ENCODE measurements around the gene SERF2.

Gene SERF2

DNA sequence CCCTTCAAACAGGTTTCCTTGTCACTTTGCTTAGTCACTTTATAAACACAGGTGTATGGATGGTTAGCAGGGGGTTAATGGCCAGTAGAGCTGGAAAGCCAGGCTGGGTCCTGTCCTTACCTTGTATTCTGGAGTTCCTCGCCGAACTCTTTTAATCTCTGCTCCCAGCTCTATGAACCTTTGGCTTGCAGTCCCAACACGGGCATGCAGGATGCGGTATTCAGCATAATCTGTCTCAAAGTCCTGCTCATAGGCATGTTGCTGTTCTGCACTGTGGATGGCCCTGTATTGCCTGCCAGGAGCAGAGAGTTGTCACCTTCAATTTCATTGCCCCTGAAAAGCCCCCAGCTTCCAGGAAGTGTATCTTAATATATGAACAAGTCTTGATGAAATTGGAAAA is 18.1 kb upstream of the SERF2 start:
- Histone ChIP-seq H3K36me3 (ENCODE audit: control insufficient read depth, insufficient read depth, low read length) (peaks cover 11% of the 10 kb centered on the region), H3K56ac (ENCODE audit: low read length) (no peak overlapping the region), H2AK5ac (ENCODE audit: low read length) (no peak overlapping the region), H2BK120ac (ENCODE audit: low read depth, low read length) (no peak overlapping the region), H3K9ac (ENCODE audit: low read length) (no peak overlapping the region), H3K79me2 (ENCODE audit: control insufficient read depth, insufficient read depth, low read length) (no peaks in the 10 kb centered on the region), H2BK5ac (ENCODE audit: low read length) (no peak overlapping the region), H3K79me1 (ENCODE audit: low read length) (no peaks in the 10 kb centered on the region), H3K4me2 (ENCODE audit: low read length) (no peak overlapping the region), H3K4me1 (ENCODE audit: control insufficient read depth, low read depth, low read length) (peaks cover 6% of the 10 kb centered on the region), H4K8ac (ENCODE audit: low read depth, low read length) (no peak overlapping the region), H3K23ac (ENCODE audit: low read length) (no peak overlapping the region), H4K5ac (ENCODE audit: low read length) (no peak overlapping the region), H3K18ac (ENCODE audit: low read length) (no peak overlapping the region), H3K4me3 (ENCODE audit: low read length) (no peak overlapping the region), H2BK15ac (replicated peaks; ENCODE audit: low read depth) (no peak overlapping the region), H3K27me3 (ENCODE audit: insufficient read depth, low read length, poor library complexity) (no peaks in the 10 kb centered on the region), H3K27ac (ENCODE audit: low read depth, low read length) (no peak overlapping the region), H3K4ac (ENCODE audit: low read depth, low read length) (no peak overlapping the region)
- no CpG with 5 or more reads among the region's 4 CpGs for WGBS (ENCODE audit: extremely low coverage, insufficient coverage, low lambda C conversion rate)
- DNase-seq, result no peak

DNA sequence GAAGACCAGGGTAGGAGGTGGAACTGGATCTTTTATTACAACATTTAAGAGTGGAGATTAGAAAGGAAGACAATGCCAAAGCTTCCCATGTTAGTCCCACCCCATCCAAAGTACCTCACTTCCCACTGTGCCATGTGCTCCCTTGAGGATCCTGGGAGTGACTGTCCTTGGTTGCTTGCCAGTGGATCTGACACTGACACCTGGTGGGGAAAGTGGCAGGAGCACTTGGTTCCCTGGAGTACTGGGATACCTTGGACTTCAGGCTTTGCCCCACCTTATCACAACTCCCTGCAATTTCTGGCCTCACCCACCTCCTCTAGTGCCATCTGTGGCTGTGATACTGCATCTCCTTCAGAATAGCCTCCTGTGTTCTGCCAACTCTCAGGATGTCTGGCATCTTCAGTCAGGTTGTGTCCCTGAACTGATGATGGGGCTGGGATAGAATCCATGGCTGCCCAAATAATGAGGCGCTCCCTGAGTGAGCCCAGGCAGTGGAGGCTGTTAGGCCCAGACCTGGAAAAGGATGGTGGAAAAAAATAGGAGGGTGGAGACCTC is 16.6 kb upstream of the SERF2 start:
- Histone ChIP-seq H2BK15ac (replicated peaks; ENCODE audit: low read depth) (no peak overlapping the region), H3K79me1 (ENCODE audit: low read length) (no peaks in the 10 kb centered on the region), H2BK120ac (ENCODE audit: low read depth, low read length) (no peak overlapping the region), H3K36me3 (ENCODE audit: control insufficient read depth, insufficient read depth, low read length) (peaks cover 7% of the 10 kb centered on the region), H2BK5ac (ENCODE audit: low read length) (no peak overlapping the region), H3K4me3 (ENCODE audit: low read length) (no peak overlapping the region), H2AK5ac (ENCODE audit: low read length) (no peak overlapping the region), H4K8ac (ENCODE audit: low read depth, low read length) (no peak overlapping the region), H3K27me3 (ENCODE audit: insufficient read depth, low read length, poor library complexity) (no peaks in the 10 kb centered on the region), H3K56ac (ENCODE audit: low read length) (no peak overlapping the region), H4K5ac (ENCODE audit: low read length) (no peak overlapping the region), H3K79me2 (ENCODE audit: control insufficient read depth, insufficient read depth, low read length) (no peaks in the 10 kb centered on the region), H3K4me1 (ENCODE audit: control insufficient read depth, low read depth, low read length) (peaks cover 7% of the 10 kb centered on the region), H3K27ac (ENCODE audit: low read depth, low read length) (no peak overlapping the region), H3K23ac (ENCODE audit: low read length) (no peak overlapping the region), H3K4ac (ENCODE audit: low read depth, low read length) (no peak overlapping the region), H3K4me2 (ENCODE audit: low read length) (peak overlapping the region; percentile 25), H3K9ac (ENCODE audit: low read length) (no peak overlapping the region), H3K18ac (ENCODE audit: low read length) (no peak overlapping the region)
- WGBS (ENCODE audit: extremely low coverage, insufficient coverage, low lambda C conversion rate), result no CpG with 5 or more reads among the region's 1 CpG
- DNase-seq, result peak; percentile 92

DNA sequence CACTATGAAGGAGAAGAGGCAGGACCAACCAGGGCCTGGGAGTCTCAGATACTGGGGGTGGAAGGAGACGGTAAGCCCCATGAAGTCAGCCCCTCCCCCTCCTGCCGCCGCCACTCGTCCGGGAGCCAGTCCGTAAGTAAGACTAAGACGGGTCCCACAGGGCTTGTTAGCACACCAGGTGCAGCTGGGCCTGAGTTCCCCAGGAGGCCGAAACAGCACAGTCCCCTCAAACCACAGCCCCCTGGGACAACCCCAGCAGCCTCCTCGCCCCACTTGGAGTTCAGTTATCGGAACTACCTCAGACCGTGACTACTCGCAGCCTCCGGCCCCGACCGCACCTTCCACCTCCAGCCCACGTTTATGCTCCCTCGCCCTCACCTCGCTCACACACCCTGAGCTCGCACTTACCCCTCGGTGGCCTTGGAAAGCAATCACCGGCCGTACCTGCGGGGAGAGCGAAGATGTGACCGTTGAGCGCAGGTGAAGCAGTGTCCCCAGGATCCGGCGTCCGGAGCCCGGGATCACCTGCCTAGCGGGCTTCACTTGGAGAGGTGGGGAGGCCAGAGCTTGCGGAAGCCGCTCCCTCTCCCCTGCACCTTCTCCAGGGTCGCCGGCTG is 15.9 kb upstream of the SERF2 start:
- Histone ChIP-seq H2BK120ac (ENCODE audit: low read depth, low read length) (no peak overlapping the region), H3K27me3 (ENCODE audit: insufficient read depth, low read length, poor library complexity) (no peaks in the 10 kb centered on the region), H3K79me1 (ENCODE audit: low read length) (no peaks in the 10 kb centered on the region), H4K8ac (ENCODE audit: low read depth, low read length) (no peak overlapping the region), H2BK15ac (replicated peaks; ENCODE audit: low read depth) (no peak overlapping the region), H4K5ac (ENCODE audit: low read length) (no peak overlapping the region), H3K9ac (ENCODE audit: low read length) (peak overlapping the region; percentile 39), H3K56ac (ENCODE audit: low read length) (peak overlapping the region; percentile 56), H3K4ac (ENCODE audit: low read depth, low read length) (no peak overlapping the region), H2BK5ac (ENCODE audit: low read length) (no peak overlapping the region), H3K27ac (ENCODE audit: low read depth, low read length) (no peak overlapping the region), H3K36me3 (ENCODE audit: control insufficient read depth, insufficient read depth, low read length) (peaks cover 5% of the 10 kb centered on the region), H3K18ac (ENCODE audit: low read length) (no peak overlapping the region), H3K4me2 (ENCODE audit: low read length) (peak overlapping the region; percentile 25), H3K4me1 (ENCODE audit: control insufficient read depth, low read depth, low read length) (peaks cover 7% of the 10 kb centered on the region), H3K23ac (ENCODE audit: low read length) (peak overlapping the region; percentile 1), H3K79me2 (ENCODE audit: control insufficient read depth, insufficient read depth, low read length) (no peaks in the 10 kb centered on the region), H2AK5ac (ENCODE audit: low read length) (no peak overlapping the region), H3K4me3 (ENCODE audit: low read length) (peak overlapping the region; percentile 1)
- peak; percentile 63 for DNase-seq
- no CpG with 5 or more reads among the region's 35 CpGs for WGBS (ENCODE audit: extremely low coverage, insufficient coverage, low lambda C conversion rate)

DNA sequence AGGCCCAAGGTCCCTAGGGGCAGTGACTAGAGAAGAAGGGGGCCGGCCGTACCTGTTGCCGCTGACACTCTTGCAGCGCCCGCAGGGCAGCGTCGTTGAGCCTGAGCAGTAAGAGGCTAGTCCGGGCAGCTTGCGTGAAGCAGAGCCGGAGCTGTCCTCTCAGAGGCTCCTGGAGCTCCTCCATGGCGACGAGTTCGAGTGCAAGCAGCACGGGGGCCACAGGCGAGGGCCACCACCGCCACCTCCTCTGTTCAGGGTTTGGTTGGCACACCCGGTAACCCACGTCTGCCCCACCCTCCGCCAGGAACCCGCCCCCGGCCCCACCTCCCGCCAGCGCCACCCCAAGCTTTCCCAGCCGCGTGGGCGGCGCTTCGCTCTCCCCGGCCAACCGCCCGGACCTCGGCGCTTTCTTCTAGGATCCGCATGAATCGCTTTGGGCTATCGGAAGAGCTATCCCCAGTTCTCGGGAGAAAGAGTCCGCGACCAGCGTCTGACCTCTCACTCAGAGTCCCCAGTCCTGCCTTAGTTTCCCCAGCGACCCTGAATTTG is 15.3 kb upstream of the SERF2 start, which contains the start of gene ELL3:
TSS of gene ELL3 (minus strand) at position 249 of the 549 bp plus-strand sequence. CDS start at position 184, 65 bp downstream.
- Histone ChIP-seq H3K18ac (ENCODE audit: low read length) (no peak within 1 kb of the TSS), H4K8ac (ENCODE audit: low read depth, low read length) (no peak within 1 kb of the TSS), H3K79me2 (ENCODE audit: control insufficient read depth, insufficient read depth, low read length) (no peaks in the 10 kb centered on the region), H3K4me2 (ENCODE audit: low read length) (peak within 1 kb of the TSS; percentile 93), H3K56ac (ENCODE audit: low read length) (peak within 1 kb of the TSS; percentile 89), H2BK15ac (replicated peaks; ENCODE audit: low read depth) (no peak within 1 kb of the TSS), H3K23ac (ENCODE audit: low read length) (peak within 1 kb of the TSS; percentile 1), H4K5ac (ENCODE audit: low read length) (no peak within 1 kb of the TSS), H3K27ac (ENCODE audit: low read depth, low read length) (no peak within 1 kb of the TSS), H3K36me3 (ENCODE audit: control insufficient read depth, insufficient read depth, low read length) (peaks cover 2% of the 10 kb centered on the region), H3K9ac (ENCODE audit: low read length) (peak within 1 kb of the TSS; percentile 78), H2BK5ac (ENCODE audit: low read length) (no peak within 1 kb of the TSS), H3K4me3 (ENCODE audit: low read length) (peak within 1 kb of the TSS; percentile 47), H2AK5ac (ENCODE audit: low read length) (no peak within 1 kb of the TSS), H3K27me3 (ENCODE audit: insufficient read depth, low read length, poor library complexity) (no peaks in the 10 kb centered on the region), H2BK120ac (ENCODE audit: low read depth, low read length) (no peak within 1 kb of the TSS), H3K4ac (ENCODE audit: low read depth, low read length) (no peak within 1 kb of the TSS), H3K4me1 (ENCODE audit: control insufficient read depth, low read depth, low read length) (peaks cover 7% of the 10 kb centered on the region), H3K79me1 (ENCODE audit: low read length) (no peaks in the 10 kb centered on the region)
- peak; percentile 87 for DNase-seq
- WGBS (ENCODE audit: extremely low coverage, insufficient coverage, low lambda C conversion rate), result no CpG with 5 or more reads among the region's 41 CpGs

DNA sequence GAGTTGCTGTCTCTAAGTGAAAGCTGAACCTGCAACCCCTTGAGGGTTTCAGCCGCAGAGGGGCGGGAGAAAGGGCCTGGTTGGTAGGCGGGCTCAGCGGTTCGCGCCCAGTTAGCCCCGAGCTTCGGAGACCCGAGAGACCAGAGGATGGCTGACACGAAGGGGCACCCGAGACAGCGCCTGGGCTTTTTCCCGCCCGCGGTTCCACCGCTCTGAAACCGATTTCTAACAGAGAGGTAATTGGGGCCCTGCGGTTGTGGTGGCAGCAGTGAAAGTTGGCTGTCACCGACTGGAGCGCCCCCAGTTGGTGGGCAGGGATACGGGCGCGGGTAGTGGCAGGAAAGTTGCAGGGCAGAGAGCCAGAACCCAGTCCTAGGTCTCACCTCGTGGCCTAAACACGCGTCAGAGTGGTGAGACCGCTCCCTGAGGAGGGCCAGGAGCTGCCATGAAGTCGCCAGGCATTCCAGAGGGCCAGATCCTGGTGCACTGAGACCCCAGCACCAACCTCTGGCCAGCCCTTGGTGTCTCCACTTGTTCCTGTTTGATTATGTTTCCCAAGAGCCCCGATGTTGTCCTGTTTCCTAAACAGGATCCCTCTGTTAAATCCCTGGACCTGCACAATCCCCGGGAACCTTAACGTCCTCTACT is 14.7 kb upstream of the SERF2 start:
- Histone ChIP-seq H2BK15ac (replicated peaks; ENCODE audit: low read depth) (no peak overlapping the region), H3K4me2 (ENCODE audit: low read length) (peak overlapping the region; percentile 93), H3K36me3 (ENCODE audit: control insufficient read depth, insufficient read depth, low read length) (no peaks in the 10 kb centered on the region), H3K79me2 (ENCODE audit: control insufficient read depth, insufficient read depth, low read length) (no peaks in the 10 kb centered on the region), H3K27me3 (ENCODE audit: insufficient read depth, low read length, poor library complexity) (no peaks in the 10 kb centered on the region), H3K56ac (ENCODE audit: low read length) (peak overlapping the region; percentile 89), H3K4me1 (ENCODE audit: control insufficient read depth, low read depth, low read length) (peaks cover 7% of the 10 kb centered on the region), H3K4me3 (ENCODE audit: low read length) (peak overlapping the region; percentile 47), H2AK5ac (ENCODE audit: low read length) (no peak overlapping the region), H3K18ac (ENCODE audit: low read length) (no peak overlapping the region), H3K27ac (ENCODE audit: low read depth, low read length) (no peak overlapping the region), H3K9ac (ENCODE audit: low read length) (peak overlapping the region; percentile 78), H3K4ac (ENCODE audit: low read depth, low read length) (no peak overlapping the region), H3K23ac (ENCODE audit: low read length) (no peak overlapping the region), H4K8ac (ENCODE audit: low read depth, low read length) (no peak overlapping the region), H2BK5ac (ENCODE audit: low read length) (no peak overlapping the region), H2BK120ac (ENCODE audit: low read depth, low read length) (no peak overlapping the region), H3K79me1 (ENCODE audit: low read length) (no peaks in the 10 kb centered on the region), H4K5ac (ENCODE audit: low read length) (no peak overlapping the region)
- WGBS (ENCODE audit: extremely low coverage, insufficient coverage, low lambda C conversion rate), result 100% methylated on average over 2 of the region's 31 CpGs
- peak; percentile 78 for DNase-seq

Data from mesendoderm (in vitro differentiated cells).